ENCODE results near the gene SLC13A2. TPM values are rescaled to one million over a fixed set of nuclear protein-coding genes. Genes with fewer than 3 reads are reported as not detected.

The SLC13A2 gene
- total and polyA plus RNA-seq, 9 of the 15 experiments (the other 6 are each of a cell fraction or from before 2014, with no cell fraction given) = 0.13 TPM; not detected in 8

DNA sequence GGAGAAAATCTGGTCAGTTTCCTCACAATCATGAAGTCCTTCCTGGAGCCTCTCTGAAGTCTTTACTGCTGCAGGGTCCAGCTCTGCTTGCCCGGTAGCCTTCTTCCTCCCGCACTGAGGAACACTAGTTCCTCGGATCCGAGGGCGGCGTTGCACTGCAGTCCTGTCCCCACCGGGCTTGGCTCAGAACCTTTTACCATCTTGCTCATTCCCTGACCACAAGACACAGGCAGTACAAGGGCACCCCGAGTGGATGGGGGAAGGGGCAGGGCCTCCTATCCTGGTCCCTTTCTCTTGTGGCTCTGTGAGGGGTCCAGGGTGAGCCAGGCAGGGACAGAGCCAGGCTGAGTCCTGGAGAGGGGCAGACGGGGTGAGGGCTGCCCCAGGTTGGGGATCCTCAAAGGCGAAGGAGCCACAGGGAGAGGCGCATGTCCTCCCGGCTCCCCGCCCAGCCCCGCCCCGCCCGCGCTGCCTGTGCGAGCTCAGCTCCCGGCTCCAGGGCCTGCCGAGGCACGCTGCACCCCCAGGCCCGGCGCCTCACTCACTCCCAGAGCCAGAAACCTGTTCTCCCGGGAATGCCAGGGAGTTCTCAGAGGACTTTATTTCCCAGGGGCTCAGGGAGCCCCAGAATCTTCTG, 34.2 kb downstream of the SLC13A2 start (continued):
- TF ChIP-seq XRCC3 (IDR thresholded peaks at IDR 0.05) = no peak
- TF ChIP-seq TRIM24 (IDR thresholded peaks at IDR 0.05) = no peak
- TF ChIP-seq NELFE (IDR thresholded peaks at IDR 0.05; ENCODE audit: insufficient read depth, insufficient read length) = no peak
- TF ChIP-seq MAFK (IDR thresholded peaks at IDR 0.05; ENCODE audit: low read length) = no peak
- no peak for TF ChIP-seq ZNF511 (CRISPR knock-in tag; IDR thresholded peaks at IDR 0.05)

DNA sequence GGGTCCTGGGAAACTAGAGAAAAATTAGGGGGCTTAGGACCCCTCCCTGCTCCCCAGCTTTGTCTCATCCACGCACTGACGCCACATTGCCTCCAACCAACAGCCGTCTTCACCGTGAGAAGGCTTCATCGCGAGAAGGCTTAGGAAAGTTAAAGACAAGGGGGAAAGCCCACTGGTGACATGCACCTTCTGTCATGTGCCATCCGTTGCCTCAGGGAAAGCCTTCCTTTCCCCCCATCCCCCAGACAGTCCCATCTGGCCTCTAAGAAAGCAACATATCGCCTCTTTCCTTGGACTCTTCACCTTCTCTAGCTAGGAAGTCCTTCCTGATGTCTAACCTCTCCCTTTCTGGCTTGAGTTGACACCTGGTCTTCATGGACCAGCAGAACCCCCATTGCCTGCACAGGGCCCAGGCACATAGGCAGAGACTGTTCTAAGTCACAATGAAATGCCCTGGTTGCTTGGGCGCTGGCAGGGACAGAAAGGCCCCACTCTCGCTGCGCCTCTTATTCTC, 34.8 kb downstream of the SLC13A2 start:
- H3K9me1 ChIP-seq (ENCODE audit: control insufficient read depth, insufficient read depth, low read length) = no peaks in the 10 kb centered on the region
- DNase-seq (ENCODE audit: extremely low read depth in 1 of 4, low spot score in 3 of 4) = no peak
- CTCF ChIA-PET (ENCODE audit: low intra/inter-chr PET ratio) = no interaction called here
- no peak overlapping the region for H3K4me3 ChIP-seq
- no peak overlapping the region for H3K4me2 ChIP-seq (ENCODE audit: insufficient read depth, low read length)
- ATAC-seq = no peak
- H3K36me3 ChIP-seq (ENCODE audit: control insufficient read depth, insufficient read depth, low read length) = no peaks in the 10 kb centered on the region
- intact Hi-C loops (cut with micrococcal nuclease) (no loop called here), in situ Hi-C loops (cut with MboI) (no loop called here)
- H3K79me2 ChIP-seq (ENCODE audit: control insufficient read depth, insufficient read depth, low read length) = no peaks in the 10 kb centered on the region
- H2AFZ ChIP-seq (ENCODE audit: low read depth, low read length) = no peak overlapping the region
- no peak overlapping the region for H3K9ac ChIP-seq (ENCODE audit: insufficient read depth in 1 of 2, low read depth in 2 of 2, low read length in 2 of 2)
- POLR2A ChIA-PET = interaction anchor here (0.6 to 2.3 kb wide), 3 partner anchors 13 to 266 kb away, joined by 4 to 7 read pairs (median 5); no protein-coding TSS in a partner anchor
- no TSS peak for BruUV-seq (replicated peaks)
- no peak for FAIRE-seq
- H4K20me1 ChIP-seq (replicated peaks; ENCODE audit: control insufficient read depth, insufficient read depth, low read length) = peaks cover 16% of the 10 kb centered on the region
- peaks cover 30 to 61% of the 10 kb centered on the region in 2 experiments for H3K27me3 ChIP-seq (ENCODE audit: control insufficient read depth in 2 of 2, insufficient read depth in 2 of 2, low read length in 2 of 2)
- peaks cover 0 to 9% of the 10 kb centered on the region in 2 experiments; a peak in 1 of 5 replicates for H3K4me1 ChIP-seq (replicated peaks in 1 of 2; ENCODE audit: control insufficient read depth in 2 of 2, insufficient read depth in 2 of 2, low read length in 2 of 2)
- no peak overlapping the region for H3K27ac ChIP-seq (ENCODE audit: extremely low read depth, low read depth, low read length)
- H3K9me3 ChIP-seq (replicated peaks; ENCODE audit: control insufficient read depth, insufficient read depth, low read depth, low read length) = no peaks in the 10 kb centered on the region
- WGBS (ENCODE audit: insufficient coverage, low coverage, missing lambda C conversion rate) = 1% methylated on average over 11 of the region's 11 CpGs
- TF ChIP-seq MAFF (IDR thresholded peaks at IDR 0.05; ENCODE audit: low read length) = no peak
- TF ChIP-seq NFE2L1 (tag; IDR thresholded peaks at IDR 0.05; ENCODE audit: borderline replicate concordance, low read depth) = no peak
- TF ChIP-seq E4F1 (CRISPR knock-in tag; IDR thresholded peaks at IDR 0.05; ENCODE audit: borderline replicate concordance) = no peak
- TF ChIP-seq NR4A1 (CRISPR knock-in tag; IDR thresholded peaks at IDR 0.05) = no peak
- TF ChIP-seq NR4A1 (tag; IDR thresholded peaks at IDR 0.05) = no peak
- no peak for TF ChIP-seq PPARD (CRISPR knock-in tag; IDR thresholded peaks at IDR 0.05)
- TF ChIP-seq ZNF696 (CRISPR knock-in tag; conservative IDR thresholded peaks at IDR 0.05) = no peak
- TF ChIP-seq ZBED1 (IDR thresholded peaks at IDR 0.05) = no peak
- no peak for TF ChIP-seq FOXP1 (CRISPR knock-in tag; IDR thresholded peaks at IDR 0.05)
- TF ChIP-seq NFXL1 (CRISPR knock-in tag; IDR thresholded peaks at IDR 0.05) = no peak
- no peak for TF ChIP-seq RBM39 (optimal IDR thresholded peaks at IDR 0.05; ENCODE audit: low read depth, low read length)
- no peak for TF ChIP-seq ZBTB7A (IDR thresholded peaks at IDR 0.05; ENCODE audit: borderline replicate concordance, control insufficient read depth, low read depth, low read length)
- no peak for TF ChIP-seq SIN3A (IDR thresholded peaks at IDR 0.05; ENCODE audit: borderline replicate concordance in 2 of 2, control insufficient read depth in 1 of 2, low read depth in 2 of 2, low read length in 2 of 2)
- TF ChIP-seq POLR2H (tag; IDR thresholded peaks at IDR 0.05; ENCODE audit: low read depth) = no peak
- TF ChIP-seq PTBP1 (IDR thresholded peaks at IDR 0.05; ENCODE audit: low read depth, low read length) = no peak
- TF ChIP-seq HNRNPL (IDR thresholded peaks at IDR 0.05; ENCODE audit: low read depth, low read length) = no peak
